Endodermal cell (in vitro differentiated cells): ENCODE measurements around the gene SRL. TPM values are rescaled to one million over a fixed set of nuclear protein-coding genes. Genes with fewer than 3 reads are reported as not detected.

Source experiments
- DNase-seq: peaks from one replicate; pipeline ENCODE4 v3.0.0-alpha.2; 2017
- H3K27ac ChIP-seq: 2 replicates; pipeline ENCODE4 v1.5.1; 2013; ENCODE audit warnings: mild to moderate bottlenecking, low read depth, low read length, moderate library complexity
- H3K27me3 ChIP-seq: 2 replicates; pipeline ENCODE4 v1.6.1; 2013; ENCODE audit warnings: mild to moderate bottlenecking, low read length, moderate library complexity; ENCODE audit not compliant: insufficient read depth, control insufficient read depth, poor library complexity, severe bottlenecking
- H3K36me3 ChIP-seq: 2 replicates; pipeline ENCODE4 v1.7.0; 2013; ENCODE audit warnings: mild to moderate bottlenecking, low read length, moderate library complexity; ENCODE audit not compliant: control insufficient read depth, insufficient read depth
- H3K4me1 ChIP-seq: one replicate; pipeline ENCODE4 v1.7.0; 2013; ENCODE audit warnings: low read length; ENCODE audit not compliant: control insufficient read depth, insufficient read depth
- H3K4me3 ChIP-seq: 2 replicates; pipeline ENCODE4 v1.5.1; 2013; ENCODE audit warnings: mild to moderate bottlenecking, low read length, moderate library complexity
- H3K9ac ChIP-seq: 2 replicates; pipeline ENCODE4 v1.6.1; 2013; ENCODE audit warnings: mild to moderate bottlenecking, low read length, moderate library complexity; ENCODE audit not compliant: poor library complexity, severe bottlenecking; ENCODE audit errors: extremely low read depth
- H3K9me3 ChIP-seq: 2 replicates; pipeline ENCODE4 v1.6.1; 2013; ENCODE audit warnings: mild to moderate bottlenecking, low read length, moderate library complexity; ENCODE audit not compliant: control insufficient read depth
- H3K27ac Mint-ChIP-seq: 2 replicates; pipeline ENCODE4 v1.8.0; 2020; ENCODE audit warnings: mixed read lengths
- H3K27me3 Mint-ChIP-seq: 2 replicates; pipeline ENCODE4 v1.8.0; 2021; ENCODE audit warnings: mild to moderate bottlenecking, mixed read lengths; ENCODE audit not compliant: insufficient read depth
- H3K36me3 Mint-ChIP-seq: 2 replicates; pipeline ENCODE4 v1.8.0; 2020; ENCODE audit warnings: low read depth, mixed read lengths
- H3K4me1 Mint-ChIP-seq: 2 replicates; pipeline ENCODE4 v1.8.0; 2020; ENCODE audit warnings: mixed read lengths
- H3K4me3 Mint-ChIP-seq: 2 replicates; pipeline ENCODE4 v1.8.0; 2020; ENCODE audit warnings: mild to moderate bottlenecking, moderate library complexity, mixed read lengths
- H3K9me3 Mint-ChIP-seq: 2 replicates; pipeline ENCODE4 v1.8.0; 2020; ENCODE audit warnings: mild to moderate bottlenecking, mixed read lengths
- CTCF ChIP-seq: fragments of 200-600 bp; sonication (generic); conservative IDR thresholded peaks from 2 replicates; pipeline ENCODE4 v1.5.0; 2021; ENCODE audit warnings: antibody characterized with exemption, mild to moderate bottlenecking
- WGBS, 2 experiments: methylation state at CpG; one replicate each; pipeline versions ENCODE4 v1.1.5 to v1.1.7; 2013; ENCODE audit warnings: missing lambda C conversion rate in 2 of 2, mixed read lengths in 1 of 2; ENCODE audit not compliant: insufficient coverage in 1 of 2, insufficient read length in 1 of 2; 5-methylcytosine and 5-hydroxymethylcytosine counted together
- total RNA-seq, 2 donors: library from RNA; stranded (reverse); fragmentation: NEBNext Ultra II Directional in 1 of 2; extraction: Animal tissue kit (Norgen Biotek cat#: 25700) in 1 of 2; gene quantifications; 2 replicates in 1 of 2; 3 replicates in 1 of 2; pipeline ENCODE4 v1.2.1, GENCODE V29; 2021

The SRL gene
- total RNA-seq, 2 donors from 2014 or later: not detected

DNA sequence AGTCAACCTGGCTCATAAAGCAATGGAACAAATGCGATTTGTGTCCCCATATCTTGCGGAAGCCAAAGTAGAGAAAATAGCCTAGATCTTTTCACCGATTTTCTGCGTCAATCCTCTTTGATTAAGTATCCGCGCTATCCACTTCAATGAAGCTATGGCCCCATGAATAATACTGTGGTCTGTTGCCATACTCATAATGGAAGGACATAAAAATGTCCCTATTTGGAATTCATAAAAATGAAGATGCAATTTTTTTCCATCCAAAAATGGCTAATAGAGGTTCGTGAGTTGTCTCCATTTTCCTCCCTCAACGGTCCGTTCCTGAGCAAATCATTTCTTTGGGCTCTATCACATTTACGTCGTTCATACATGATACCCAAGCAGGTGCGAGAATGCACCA, 100.3 kb downstream of the SRL start:
- peak overlapping the region; percentile 39 for H3K27ac Mint-ChIP-seq
- no peak for TF ChIP-seq CTCF
- 88 to 95% methylated on average over 12 of the region's 12 CpGs for WGBS, 2 experiments

GRCh38 chr16:4140652-4141051, 101.2 kb downstream of the SRL start:
- H3K4me3 ChIP-seq: no peak overlapping the region
- no peak overlapping the region for H3K9ac ChIP-seq
- WGBS, 2 experiments: 94% methylated on average over 2 to 3 of the region's 3 CpGs
- no peaks in the 10 kb centered on the region for H3K27me3 ChIP-seq
- Mint-ChIP-seq H3K4me3 (no peak overlapping the region), H3K4me1 (peaks cover 6% of the 10 kb centered on the region), H3K27me3 (peaks cover 48% of the 10 kb centered on the region), H3K36me3 (no peaks in the 10 kb centered on the region), H3K27ac (no peak overlapping the region), H3K9me3 (peaks cover 6% of the 10 kb centered on the region)
- H3K27ac ChIP-seq: peak overlapping the region; percentile 6
- peaks cover 4% of the 10 kb centered on the region for H3K9me3 ChIP-seq
- no peak for DNase-seq
- H3K4me1 ChIP-seq: no peaks in the 10 kb centered on the region
- TF ChIP-seq CTCF: no peak
- H3K36me3 ChIP-seq: no peaks in the 10 kb centered on the region

More for the DNA sequence above, 100.3 kb downstream of the SRL start:
- Mint-ChIP-seq H3K27me3 (peaks cover 42% of the 10 kb centered on the region), H3K36me3 (no peaks in the 10 kb centered on the region), H3K4me3 (no peak overlapping the region), H3K4me1 (no peaks in the 10 kb centered on the region), H3K9me3 (peaks cover 6% of the 10 kb centered on the region)
- Histone ChIP-seq H3K27me3 (no peaks in the 10 kb centered on the region), H3K4me1 (no peaks in the 10 kb centered on the region), H3K27ac (no peak overlapping the region), H3K36me3 (no peaks in the 10 kb centered on the region), H3K9me3 (peaks cover 4% of the 10 kb centered on the region), H3K9ac (no peak overlapping the region), H3K4me3 (no peak overlapping the region)
- DNase-seq: no peak

DNA sequence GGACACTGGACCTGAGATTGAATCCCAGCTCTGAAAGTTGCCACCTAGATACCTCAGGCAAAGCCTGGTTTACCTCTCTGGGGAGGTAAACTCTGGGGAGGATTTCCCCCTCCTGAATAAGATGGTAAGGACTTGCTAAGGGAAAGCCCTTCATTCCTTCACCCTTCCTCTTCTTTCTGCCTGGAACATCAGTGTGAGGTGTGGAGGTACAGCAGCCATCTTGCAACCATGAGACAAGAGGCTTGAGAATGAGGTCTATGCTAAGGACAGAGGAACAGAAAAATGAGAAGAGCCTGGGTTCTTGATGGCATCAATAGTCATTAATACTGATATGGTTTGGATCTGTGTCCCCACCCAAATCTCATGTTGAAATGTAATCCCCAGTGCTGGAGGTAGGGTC, 101.9 kb downstream of the SRL start:
- peaks cover 4% of the 10 kb centered on the region for H3K9me3 ChIP-seq
- no peak overlapping the region for H3K27ac ChIP-seq
- H3K4me1 ChIP-seq: no peaks in the 10 kb centered on the region
- H3K27me3 Mint-ChIP-seq: peaks cover 54% of the 10 kb centered on the region
- no peak for TF ChIP-seq CTCF
- no peak for DNase-seq
- H3K9me3 Mint-ChIP-seq: peaks cover 6% of the 10 kb centered on the region
- no peak overlapping the region for H3K4me3 Mint-ChIP-seq
- H3K36me3 Mint-ChIP-seq: no peaks in the 10 kb centered on the region
- H3K4me3 ChIP-seq: no peak overlapping the region
- no peaks in the 10 kb centered on the region for H3K36me3 ChIP-seq
- H3K9ac ChIP-seq: no peak overlapping the region
- H3K27ac Mint-ChIP-seq: no peak overlapping the region
- peaks cover 6% of the 10 kb centered on the region for H3K4me1 Mint-ChIP-seq
- no peaks in the 10 kb centered on the region for H3K27me3 ChIP-seq

Other genes with a start within 250 kb of the SRL start
- gene ADCY9, start 125.6 kb downstream of the SRL start, total RNA-seq: 1 to 10 TPM; 1.2 to 3.3 TPM
- gene TFAP4, start 30.9 kb upstream of the SRL start, total RNA-seq: 10 to 100 TPM; 28.2 to 30.1 TPM
- gene GLIS2, start 74.0 kb upstream of the SRL start, total RNA-seq: 10 to 100 TPM in 1 of 2 donors, 1 to 10 TPM in 1; 9.1 to 13.2 TPM
- 10 to 100 TPM; 57.7 to 66.2 TPM for gene PAM16, start 109.2 kb upstream of the SRL start, total RNA-seq
- gene VASN, start 129.8 kb upstream of the SRL start, total RNA-seq: 10 to 100 TPM; 10.4 to 12.1 TPM
- gene CORO7, start 174.5 kb upstream of the SRL start, total RNA-seq: 10 to 100 TPM; 32.5 to 37.5 TPM
- gene DNAJA3, start 183.8 kb upstream of the SRL start, total RNA-seq: 10 to 100 TPM; 37.4 to 38.5 TPM
- 10 to 100 TPM; 56.9 to 75.2 TPM for gene NMRAL1, start 232.5 kb upstream of the SRL start, total RNA-seq
- 10 to 100 TPM; 26.3 to 27.7 TPM for gene HMOX2, start 234.3 kb upstream of the SRL start, total RNA-seq